Stimulated activated CD4-positive, alpha-beta T cell treated with anti-CD3 and anti-CD28 coated beads, Interleukin-15, amount 100 ng/mL, for 24 hours (primary cell): ENCODE results near the gene SLC25A45.

ENCODE experiments used
- DNase-seq: peaks from one replicate; pipeline ENCODE4 v3.0.0-alpha.2; 2020

Gene SLC25A45

GRCh38 chr11:65382033-65382803, at the start of gene SLC25A45:
TSS of gene SLC25A45 (minus strand) at chr11:65382646. CDS start at chr11:65381951, 695 bp downstream.
- peak; percentile 95 for DNase-seq

- DNase-seq, result no peak
Observed at GRCh38 chr11:65431451-65432099, 49.1 kb upstream of the SLC25A45 start.

- DNase-seq, result no peak
Observed at GRCh38 chr11:65430406-65431217, 48.2 kb upstream of the SLC25A45 start.

- DNase-seq, result peak; percentile 68
Observed at GRCh38 chr11:65429724-65430405, 47.4 kb upstream of the SLC25A45 start.

- peak; percentile 41 for DNase-seq
Observed at GRCh38 chr11:65429068-65429681, 46.7 kb upstream of the SLC25A45 start.

- peak; percentile 43 for DNase-seq
Observed at GRCh38 chr11:65428578-65429067, 46.2 kb upstream of the SLC25A45 start.

GRCh38 chr11:65427691-65428577, 45.5 kb upstream of the SLC25A45 start:
- DNase-seq, result peak; percentile 60

GRCh38 chr11:65426839-65427690, 44.6 kb upstream of the SLC25A45 start:
- peak; percentile 57 for DNase-seq

- peak; percentile 48 for DNase-seq
Observed at GRCh38 chr11:65425971-65426838, 43.8 kb upstream of the SLC25A45 start.

- peak; percentile 83 for DNase-seq
Observed at GRCh38 chr11:65425105-65425970, 42.9 kb upstream of the SLC25A45 start.

GRCh38 chr11:65424205-65425104, 42.0 kb upstream of the SLC25A45 start:
- DNase-seq, result peak; percentile 84

- peak; percentile 57 for DNase-seq
Observed at GRCh38 chr11:65423516-65424204, 41.2 kb upstream of the SLC25A45 start.

- DNase-seq, result peak; percentile 95
Observed at GRCh38 chr11:65422633-65423515, 40.4 kb upstream of the SLC25A45 start, which contains the start of gene NEAT1. TSS of gene NEAT1 (plus strand) at chr11:65422798.

GRCh38 chr11:65421794-65422632, 39.6 kb upstream of the SLC25A45 start:
- peak; percentile 98 for DNase-seq
